Neutrophil (primary cell): ENCODE results near the gene TNK1.

Source experiments
- H3K27ac ChIP-seq: fragments of 200-600 bp; sonication (generic); 2 replicates; pipeline ENCODE4 v1.5.1; 2016; ENCODE audit warnings: mild to moderate bottlenecking, moderate library complexity
- H3K27me3 ChIP-seq: fragments of 200-600 bp; sonication (generic); 2 replicates; pipeline ENCODE4 v1.6.0; 2016; ENCODE audit warnings: mild to moderate bottlenecking
- H3K36me3 ChIP-seq: fragments of 200-600 bp; sonication (generic); 2 replicates; pipeline ENCODE4 v1.5.1; 2017
- H3K4me1 ChIP-seq, 2 experiments: fragments of 200-600 bp in 1 of 2; sonication (generic) in 1 of 2; 1 replicate in 1 of 2; 2 replicates in 1 of 2; pipeline versions ENCODE4 v1.5.1 to v1.6.1; 2013 to 2016; ENCODE audit warnings: low read depth in 1 of 2, low read length in 1 of 2, mild to moderate bottlenecking in 1 of 2, moderate library complexity in 1 of 2; ENCODE audit not compliant: control insufficient read depth in 1 of 2, insufficient read depth in 1 of 2
- H3K4me3 ChIP-seq, 2 experiments: fragments of 200-600 bp in 1 of 2; sonication (generic) in 1 of 2; 1 replicate in 1 of 2; 2 replicates in 1 of 2; pipeline ENCODE4 v1.5.1; 2013 to 2016; ENCODE audit warnings: low read depth in 1 of 2, low read length in 1 of 2, mild to moderate bottlenecking in 1 of 2, moderate library complexity in 1 of 2
- H3K9me3 ChIP-seq: fragments of 200-600 bp; sonication (generic); 2 replicates; pipeline ENCODE4 v1.5.1; 2016
- CTCF ChIP-seq: fragments of 200-600 bp; sonication (generic); IDR thresholded peaks from 2 replicates; pipeline ENCODE4 v1.5.1; 2016; ENCODE audit warnings: antibody characterized with exemption

Gene TNK1

GRCh38 chr17:7419819-7420610 lies 39.1 kb downstream of the TNK1 start, which contains the start of gene SPEM1:
Gene SPEM1, plus strand, starts transcription at chr17:7420324. Its CDS starts 61 bp downstream, at chr17:7420385.
- H3K4me3 ChIP-seq: no peak within 1 kb of the TSS

GRCh38 chr17:7421186-7421585 lies 40.3 kb downstream of the TNK1 start:
- no peaks in the 10 kb centered on the region for H3K27me3 ChIP-seq
- no peaks in the 10 kb centered on the region for H3K36me3 ChIP-seq
- H3K4me3 ChIP-seq: no peak overlapping the region
- no peak overlapping the region for H3K27ac ChIP-seq
- no peak for TF ChIP-seq CTCF
- no peaks in the 10 kb centered on the region for H3K4me1 ChIP-seq
- H3K9me3 ChIP-seq: no peaks in the 10 kb centered on the region

More at GRCh38 chr17:7419819-7420610, 39.1 kb downstream of the TNK1 start, which contains the start of gene SPEM1:
- Histone ChIP-seq H3K4me1 (no peaks in the 10 kb centered on the region), H3K27ac (no peak within 1 kb of the TSS), H3K9me3 (no peaks in the 10 kb centered on the region), H3K36me3 (no peaks in the 10 kb centered on the region), H3K27me3 (no peaks in the 10 kb centered on the region)
- no peak for TF ChIP-seq CTCF

DNA sequence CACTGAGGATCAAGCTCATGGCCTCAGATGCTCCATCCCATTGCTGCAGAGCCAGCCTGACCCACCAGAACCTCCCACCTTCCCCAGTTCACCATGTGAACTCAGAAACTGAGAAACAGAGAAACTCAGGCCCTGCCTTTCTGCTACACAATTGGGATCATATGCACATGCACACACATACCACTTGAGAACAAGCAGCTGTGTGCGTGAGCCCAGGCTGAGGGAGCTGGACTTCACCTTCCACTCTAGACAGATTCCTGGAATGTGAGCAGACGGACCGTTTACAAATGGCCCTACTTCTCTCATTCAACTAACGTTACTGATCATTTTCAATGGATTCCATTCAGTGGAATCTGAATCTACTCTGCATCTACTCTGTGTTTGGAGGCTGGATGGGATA lies 42.8 kb downstream of the TNK1 start:
- Histone ChIP-seq H3K27ac (no peak overlapping the region), H3K9me3 (no peaks in the 10 kb centered on the region), H3K27me3 (no peaks in the 10 kb centered on the region), H3K36me3 (no peaks in the 10 kb centered on the region), H3K4me3 (no peak overlapping the region), H3K4me1 (no peaks in the 10 kb centered on the region)
- TF ChIP-seq CTCF: no peak

- no peak for TF ChIP-seq CTCF
- H3K4me1 ChIP-seq: no peaks in the 10 kb centered on the region
- no peak within 1 kb of the TSS for H3K4me3 ChIP-seq
- H3K27ac ChIP-seq: no peak within 1 kb of the TSS
- no peaks in the 10 kb centered on the region for H3K36me3 ChIP-seq
- no peaks in the 10 kb centered on the region for H3K27me3 ChIP-seq
- H3K9me3 ChIP-seq: no peaks in the 10 kb centered on the region
Measured at GRCh38 chr17:7425316-7425715, 44.4 kb downstream of the TNK1 start, which contains the start of gene SPEM2. Gene SPEM2, plus strand, starts transcription at chr17:7425616. Its CDS starts 73 bp downstream, at chr17:7425689.

DNA sequence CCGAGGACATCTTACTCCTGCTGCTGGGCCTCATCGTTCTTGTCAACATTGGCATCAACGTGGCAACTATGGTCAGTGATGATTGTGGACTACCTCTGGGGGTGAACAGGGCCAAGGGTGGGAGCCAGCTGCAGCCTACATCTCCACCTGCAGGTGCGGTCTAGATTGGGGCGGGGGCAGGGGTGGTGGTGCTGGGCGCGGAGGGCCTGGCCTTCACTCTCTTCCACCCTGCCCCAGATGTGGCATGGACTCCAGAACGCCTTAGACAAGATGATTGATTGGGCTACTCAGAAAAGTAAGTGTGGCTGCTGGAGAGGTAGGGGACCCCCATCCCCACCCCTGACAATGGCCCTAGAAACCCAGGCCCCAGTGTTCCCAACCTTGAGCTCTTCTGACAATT lies 44.9 kb downstream of the TNK1 start:
- no peak for TF ChIP-seq CTCF
- H3K4me3 ChIP-seq: no peak overlapping the region
- no peaks in the 10 kb centered on the region for H3K27me3 ChIP-seq
- H3K4me1 ChIP-seq: no peaks in the 10 kb centered on the region
- no peaks in the 10 kb centered on the region for H3K36me3 ChIP-seq
- no peaks in the 10 kb centered on the region for H3K9me3 ChIP-seq
- H3K27ac ChIP-seq: no peak overlapping the region
